HepG2 (cell line): ENCODE results near the gene IGF2BP1. TPM values are rescaled to one million over a fixed set of nuclear protein-coding genes. Genes with fewer than 3 reads are reported as not detected.

ENCODE experiments used
- ATAC-seq: fragments of 200-7000 bp; cut with Tn5 transposase; 3 replicates; pipeline ENCODE4 v1.9.1; 2020; ENCODE audit warnings: mild to moderate bottlenecking, moderate library complexity
- BruUV-seq: library from RNA; stranded (reverse); fragments of 400-500 nt; replicated peaks from 2 replicates; lab custom pipeline; 2021; lab: Mats Ljungman, UMichigan
- CTCF ChIA-PET: fragments of 300-600 bp; formaldehyde crosslinking; extraction: SDS; loops from one replicate; lab custom pipeline; 2021; ENCODE audit warnings: low total read pairs, inconsistent platforms, low intra/inter-chr PET ratio; lab: Yijun Ruan, JAX
- POLR2A ChIA-PET: fragments of 350-600 bp; sonication (Branson Sonifier 250); formaldehyde crosslinking; loops from one replicate; lab custom pipeline; 2020; ENCODE audit warnings: antibody characterized with exemption, inconsistent platforms; lab: Yijun Ruan, JAX
- DNase-seq: peaks from one replicate; pipeline ENCODE4 v3.0.0-alpha.2; 2015; ENCODE audit warnings: low spot score
- FAIRE-seq: peaks from 3 replicates; lab custom pipeline; 2011; peaks lifted over from hg19 to GRCh38; lab: Jason Lieb, UNC
- H2AFZ ChIP-seq: one replicate; pipeline ENCODE4 v1.6.1; 2011; ENCODE audit warnings: low read length, inconsistent platforms
- H3K27ac ChIP-seq: fragments of 300-600 bp; 3 replicates; pipeline ENCODE4 v1.8.0; 2011; ENCODE audit warnings: mixed run types, mild to moderate bottlenecking, mixed read lengths, low read length, inconsistent platforms; ENCODE audit not compliant: insufficient read depth; ENCODE audit errors: extremely low read length
- H3K27me3 ChIP-seq, 2 experiments: fragments of 200-600 bp in 1 of 2; 2 replicates in 1 of 2; 3 replicates in 1 of 2; pipeline versions ENCODE4 v1.6.0 to v1.8.0; 2011; ENCODE audit warnings: low read length in 2 of 2, mild to moderate bottlenecking in 2 of 2, moderate library complexity in 2 of 2, inconsistent platforms in 1 of 2; ENCODE audit not compliant: insufficient read depth in 2 of 2, control insufficient read depth in 1 of 2
- H3K36me3 ChIP-seq, 2 experiments: fragments of 200-600 bp in 1 of 2; replicated peaks in 1 of 2; 2 replicates in 1 of 2; 3 replicates in 1 of 2; pipeline versions ENCODE4 v1.5.1 to v1.8.0; 2011; ENCODE audit warnings: low read length in 2 of 2, inconsistent platforms in 1 of 2; ENCODE audit not compliant: insufficient read depth in 2 of 2, control insufficient read depth in 1 of 2
- H3K4me1 ChIP-seq: 2 replicates; pipeline ENCODE4 v1.5.1; 2012; ENCODE audit warnings: low read length, inconsistent platforms; ENCODE audit not compliant: insufficient read depth
- H3K4me2 ChIP-seq: 2 replicates; pipeline ENCODE4 v1.6.0; 2011; ENCODE audit warnings: low read depth, low read length, inconsistent platforms
- H3K4me3 ChIP-seq, 3 experiments: fragments of 200-600 bp in 1 of 3; sonication (generic), shearing (Covaris generic) in 1 of 3; replicated peaks in 1 of 3; 2 replicates each; pipeline ENCODE4 v1.5.1; 2011 to 2016; ENCODE audit warnings: low read length in 3 of 3, inconsistent platforms in 2 of 3, low read depth in 2 of 3, mild to moderate bottlenecking in 2 of 3, control low read depth in 1 of 3, mixed read lengths in 1 of 3; ENCODE audit not compliant: insufficient read depth in 1 of 3
- H3K79me2 ChIP-seq: one replicate; pipeline ENCODE4 v1.6.1; 2011; ENCODE audit warnings: low read length, inconsistent platforms; ENCODE audit not compliant: insufficient read depth
- H3K9ac ChIP-seq: 2 replicates; pipeline ENCODE4 v1.6.0; 2011; ENCODE audit warnings: mild to moderate bottlenecking, low read depth, low read length, inconsistent platforms; ENCODE audit not compliant: insufficient read depth
- H3K9me3 ChIP-seq: 2 replicates; pipeline ENCODE4 v1.5.1; 2012; ENCODE audit warnings: mild to moderate bottlenecking, low read length
- H4K20me1 ChIP-seq: 2 replicates; pipeline ENCODE4 v1.6.0; 2011; ENCODE audit warnings: inconsistent platforms, mild to moderate bottlenecking, low read length, moderate library complexity; ENCODE audit not compliant: insufficient read depth
- CREM ChIP-seq, 2 experiments: sonication (generic) in 1 of 2; formaldehyde crosslinking in 1 of 2; IDR thresholded peaks; 2 replicates each; pipeline versions ENCODE4 v1.4.0 to v1.6.1; 2016 to 2020; ENCODE audit warnings: antibody characterized with exemption in 1 of 2, mild to moderate bottlenecking in 1 of 2, missing genetic modification reagents in 1 of 2
- HDAC6 ChIP-seq: fragments of 200-600 bp; sonication (generic); IDR thresholded peaks from 2 replicates; pipeline ENCODE4 v1.7.0; 2017; ENCODE audit warnings: mild to moderate bottlenecking, antibody characterized with exemption, low read length, low read depth
- HMGXB3 ChIP-seq: sonication (generic); formaldehyde crosslinking; IDR thresholded peaks from 2 replicates; pipeline ENCODE4 v1.4.0; 2020; ENCODE audit warnings: missing genetic modification reagents, borderline replicate concordance
- KLF6 ChIP-seq: IDR thresholded peaks from 2 replicates; pipeline ENCODE4 v1.8.0; 2016; ENCODE audit warnings: missing biosample characterization, missing genetic modification reagents
- ZBTB33 ChIP-seq: sonication (generic); formaldehyde crosslinking; IDR thresholded peaks from 2 replicates; pipeline ENCODE4 v1.4.0; 2020; ENCODE audit warnings: missing genetic modification reagents
- ZNF101 ChIP-seq: sonication (generic); formaldehyde crosslinking; IDR thresholded peaks from 2 replicates; pipeline ENCODE4 v1.4.0; 2020; ENCODE audit warnings: mild to moderate bottlenecking, low read depth, missing genetic modification reagents, borderline replicate concordance
- ZNF280D ChIP-seq: sonication (generic); formaldehyde crosslinking; IDR thresholded peaks from 2 replicates; pipeline ENCODE4 v1.5.1; 2020; ENCODE audit warnings: mild to moderate bottlenecking, missing genetic modification reagents
- ZNF7 ChIP-seq: IDR thresholded peaks from 2 replicates; pipeline ENCODE4 v1.6.1; 2016; ENCODE audit warnings: missing biosample characterization, missing genetic modification reagents
- ZNF766 ChIP-seq: sonication (generic); formaldehyde crosslinking; IDR thresholded peaks from 2 replicates; pipeline ENCODE4 v1.5.0; 2020; ENCODE audit warnings: missing genetic modification reagents, borderline replicate concordance
- WGBS: methylation state at CpG from one replicate; pipeline ENCODE4 v1.1.6; 2017; ENCODE audit warnings: low lambda C conversion rate; 5-methylcytosine and 5-hydroxymethylcytosine counted together
- in situ Hi-C: cut with HindIII; loops from 2 replicates; pipeline ENCODE4 v1.10.0; 2017; ENCODE audit warnings: low pct_unique_long_range_greater_than_20kb; ENCODE audit not compliant: extremely low pct_ligation_motif_present
- intact Hi-C: fragments of 100-400 bp; cut with micrococcal nuclease; formaldehyde crosslinking; loops from one replicate; pipeline ENCODE4 v1.10.0; 2022; ENCODE audit not compliant: unreplicated experiment
- polyA plus RNA-seq, 8 experiments: library from polyadenylated mRNA; depleted of rRNA in 3 of 8; stranded (reverse) in 7 of 8; unstranded in 1 of 8; fragments of >200 nt; fragmentation: Illumina TruSeq in 4 of 8; extraction: Trizol in 4 of 8; gene quantifications; 2 replicates each; pipeline versions ENCODE4 v1.2.1 to v1.2.3, GENCODE V29; 2011 to 2016; ENCODE audit warnings: low read depth in 4 of 8, missing spikeins in 1 of 8, mixed read lengths in 1 of 8; ENCODE audit not compliant: insufficient read depth in 1 of 8
- total RNA-seq, 5 experiments: library from RNA; depleted of rRNA; stranded (reverse); fragments of >200 nt; fragmentation: Illumina TruSeq; extraction: Trizol; gene quantifications; 2 replicates each; pipeline ENCODE4 v1.2.3, GENCODE V29; 2016; ENCODE audit warnings: low read depth in 1 of 5
- TF ChIP-seq, protein P1 (sequence below): sonication (generic); formaldehyde crosslinking; IDR thresholded peaks from 2 replicates; pipeline ENCODE4 v1.4.0; 2020; ENCODE audit warnings: missing genetic modification reagents
- TF ChIP-seq, protein P2 (sequence below): sonication (generic); formaldehyde crosslinking; IDR thresholded peaks from 2 replicates; pipeline ENCODE4 v1.5.0; 2020; ENCODE audit warnings: missing genetic modification reagents

IGF2BP1 gene
- total and polyA plus RNA-seq, 2 of the 13 experiments (the other 11 are each of a cell fraction or from before 2014, with no cell fraction given): 29.7 to 75.1 TPM

DNA sequence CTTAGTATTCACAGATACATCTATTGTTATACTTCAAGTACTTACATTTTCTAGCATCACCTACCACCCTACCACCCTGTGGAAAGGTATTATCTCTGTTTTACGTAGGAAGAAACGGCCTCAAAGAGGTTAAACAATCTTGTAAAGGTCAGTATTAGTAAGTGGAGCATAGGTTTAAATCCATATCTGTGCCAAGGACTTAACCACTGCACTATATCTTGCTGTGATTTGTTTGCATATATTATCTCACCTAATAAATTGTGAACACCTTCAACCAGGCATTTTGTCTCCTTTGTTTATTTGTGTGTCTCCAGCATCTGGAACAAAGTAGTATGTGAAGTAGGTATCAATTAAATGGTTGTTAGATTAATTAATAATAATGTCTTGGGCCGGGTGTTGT is 27.3 kb downstream of the IGF2BP1 start:
- POLR2A ChIA-PET: no interaction called here
- peaks cover 20 to 67% of the 10 kb centered on the region in 2 experiments for H3K36me3 ChIP-seq
- no peak for ATAC-seq
- FAIRE-seq: no peak
- no TSS peak for BruUV-seq
- no peak overlapping the region for H3K9ac ChIP-seq
- H2AFZ ChIP-seq: no peak overlapping the region
- no peak overlapping the region for H3K27ac ChIP-seq
- H3K9me3 ChIP-seq: no peaks in the 10 kb centered on the region
- peaks cover 26% of the 10 kb centered on the region for H4K20me1 ChIP-seq
- peaks cover 39% of the 10 kb centered on the region for H3K4me1 ChIP-seq
- H3K4me3 ChIP-seq: no peak overlapping the region
- intact Hi-C loops: no loop called here
- in situ Hi-C loops: loop anchor here (5.0 kb wide), 1 partner anchor 72 kb away; no protein-coding TSS in a partner anchor
- no peaks in the 10 kb centered on the region for H3K27me3 ChIP-seq
- peaks cover 63% of the 10 kb centered on the region for H3K79me2 ChIP-seq
- WGBS: 96% methylated on average over 3 of the region's 3 CpGs
- CTCF ChIA-PET: no interaction called here
- DNase-seq: no peak
- no peak overlapping the region for H3K4me2 ChIP-seq
- TF ChIP-seq ZNF766 (CRISPR knock-in tag): no peak
- TF ChIP-seq KLF6 (CRISPR knock-in tag): no peak
- no peak for TF ChIP-seq ZNF7
- TF ChIP-seq, protein P1, sequence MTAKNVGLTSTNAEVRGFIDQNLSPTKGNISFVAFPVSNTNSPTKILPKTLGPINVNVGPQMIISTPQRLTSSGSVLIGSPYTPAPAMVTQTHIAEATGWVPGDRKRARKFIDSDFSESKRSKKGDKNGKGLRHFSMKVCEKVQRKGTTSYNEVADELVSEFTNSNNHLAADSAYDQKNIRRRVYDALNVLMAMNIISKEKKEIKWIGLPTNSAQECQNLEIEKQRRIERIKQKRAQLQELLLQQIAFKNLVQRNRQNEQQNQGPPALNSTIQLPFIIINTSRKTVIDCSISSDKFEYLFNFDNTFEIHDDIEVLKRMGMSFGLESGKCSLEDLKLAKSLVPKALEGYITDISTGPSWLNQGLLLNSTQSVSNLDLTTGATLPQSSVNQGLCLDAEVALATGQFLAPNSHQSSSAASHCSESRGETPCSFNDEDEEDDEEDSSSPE (CRISPR knock-in tag): no peak
- no peak for TF ChIP-seq HDAC6
- TF ChIP-seq ZNF280D (CRISPR knock-in tag): no peak
- no peak for TF ChIP-seq ZNF101 (CRISPR knock-in tag)
- TF ChIP-seq HMGXB3: no peak
- TF ChIP-seq ZBTB33 (CRISPR knock-in tag): no peak
- no peak for TF ChIP-seq CREM (IDR thresholded peaks at IDR 0.05)
- TF ChIP-seq CREM (CRISPR knock-in tag; IDR thresholded peaks at IDR 0.05): no peak
- TF ChIP-seq, protein P2, sequence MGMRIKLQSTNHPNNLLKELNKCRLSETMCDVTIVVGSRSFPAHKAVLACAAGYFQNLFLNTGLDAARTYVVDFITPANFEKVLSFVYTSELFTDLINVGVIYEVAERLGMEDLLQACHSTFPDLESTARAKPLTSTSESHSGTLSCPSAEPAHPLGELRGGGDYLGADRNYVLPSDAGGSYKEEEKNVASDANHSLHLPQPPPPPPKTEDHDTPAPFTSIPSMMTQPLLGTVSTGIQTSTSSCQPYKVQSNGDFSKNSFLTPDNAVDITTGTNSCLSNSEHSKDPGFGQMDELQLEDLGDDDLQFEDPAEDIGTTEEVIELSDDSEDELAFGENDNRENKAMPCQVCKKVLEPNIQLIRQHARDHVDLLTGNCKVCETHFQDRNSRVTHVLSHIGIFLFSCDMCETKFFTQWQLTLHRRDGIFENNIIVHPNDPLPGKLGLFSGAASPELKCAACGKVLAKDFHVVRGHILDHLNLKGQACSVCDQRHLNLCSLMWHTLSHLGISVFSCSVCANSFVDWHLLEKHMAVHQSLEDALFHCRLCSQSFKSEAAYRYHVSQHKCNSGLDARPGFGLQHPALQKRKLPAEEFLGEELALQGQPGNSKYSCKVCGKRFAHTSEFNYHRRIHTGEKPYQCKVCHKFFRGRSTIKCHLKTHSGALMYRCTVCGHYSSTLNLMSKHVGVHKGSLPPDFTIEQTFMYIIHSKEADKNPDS (CRISPR knock-in tag): no peak
